SK-N-SH treated with all-trans-retinoic acid at 6 μM for 48 hours (cell line): ENCODE results near the gene PALLD.

ENCODE experiments used
- ATAC-seq: fragments of 200-7000 bp; cut with Tn5 transposase; 3 replicates; pipeline ENCODE4 v1.9.1; 2020; ENCODE audit warnings: mild to moderate bottlenecking, moderate library complexity
- ARNTL ChIP-seq: fragments of 450-650 bp; formaldehyde crosslinking; IDR thresholded peaks from 2 replicates; pipeline ENCODE4 v1.5.0; 2020; ENCODE audit warnings: low read depth, mild to moderate bottlenecking, moderate library complexity, borderline replicate concordance
- BACH2 ChIP-seq: fragments of 250-450 bp; sonication (Bioruptor Pico); IDR thresholded peaks from 2 replicates; pipeline ENCODE4 v1.9.0; 2021; ENCODE audit warnings: mild to moderate bottlenecking, borderline replicate concordance
- CSDC2 ChIP-seq: fragments of 250-450 bp; sonication (Bioruptor Pico); IDR thresholded peaks from 2 replicates; pipeline ENCODE4 v1.5.0; 2020; ENCODE audit warnings: mild to moderate bottlenecking, moderate library complexity
- ESRRG ChIP-seq: fragments of 250-450 bp; sonication (Bioruptor Pico); IDR thresholded peaks from 2 replicates; pipeline ENCODE4 v1.6.1; 2021; ENCODE audit warnings: mild to moderate bottlenecking
- GLIS3 ChIP-seq: fragments of 250-450 bp; sonication (Bioruptor Pico); IDR thresholded peaks from 2 replicates; pipeline ENCODE4 v1.5.0; 2020; ENCODE audit warnings: mild to moderate bottlenecking, moderate library complexity
- ISL1 ChIP-seq: fragments of 250-450 bp; sonication (Bioruptor Pico); IDR thresholded peaks from 2 replicates; pipeline ENCODE4 v2.1.2; 2022; ENCODE audit warnings: mild to moderate bottlenecking, moderate library complexity
- OSR1 ChIP-seq: fragments of 250-450 bp; sonication (Bioruptor Pico); IDR thresholded peaks from 2 replicates; pipeline ENCODE4 v1.8.0; 2022; ENCODE audit warnings: moderate library complexity, mild to moderate bottlenecking, inconsistent platforms
- PPARA ChIP-seq: fragments of 250-450 bp; sonication (Bioruptor Pico); IDR thresholded peaks from 2 replicates; pipeline ENCODE4 v1.5.0; 2020; ENCODE audit warnings: mild to moderate bottlenecking, borderline replicate concordance
- RARB ChIP-seq: fragments of 250-450 bp; sonication (Bioruptor Pico); IDR thresholded peaks from 2 replicates; pipeline ENCODE4 v1.8.0; 2021; ENCODE audit warnings: mild to moderate bottlenecking, moderate library complexity
- SNAI2 ChIP-seq: fragments of 250-450 bp; sonication (Bioruptor Pico); IDR thresholded peaks from 2 replicates; pipeline ENCODE4 v1.5.0; 2020; ENCODE audit warnings: mild to moderate bottlenecking, moderate library complexity
- TCF4 ChIP-seq: fragments of 250-450 bp; sonication (Bioruptor Pico); IDR thresholded peaks from 2 replicates; pipeline ENCODE4 v1.8.0; 2021; ENCODE audit warnings: mild to moderate bottlenecking, moderate library complexity, borderline replicate concordance
- TOX ChIP-seq: fragments of 250-450 bp; sonication (Bioruptor Pico); IDR thresholded peaks from 2 replicates; pipeline ENCODE4 v1.8.0; 2021; ENCODE audit warnings: mild to moderate bottlenecking, moderate library complexity, borderline replicate concordance
- ZFP3 ChIP-seq: fragments of 250-450 bp; sonication (Bioruptor Pico); IDR thresholded peaks from 2 replicates; pipeline ENCODE4 v1.5.0; 2020; ENCODE audit warnings: mild to moderate bottlenecking, moderate library complexity
- ZFP30 ChIP-seq: fragments of 450-650 bp; formaldehyde crosslinking; IDR thresholded peaks from 2 replicates; pipeline ENCODE4 v1.5.0; 2022; ENCODE audit warnings: mild to moderate bottlenecking, moderate library complexity
- ZNF70 ChIP-seq: fragments of 450-650 bp; formaldehyde crosslinking; IDR thresholded peaks from 2 replicates; pipeline ENCODE4 v1.5.0; 2020; ENCODE audit warnings: mild to moderate bottlenecking, moderate library complexity
- ZNF8 ChIP-seq: fragments of 450-650 bp; formaldehyde crosslinking; IDR thresholded peaks from 2 replicates; pipeline ENCODE4 v1.5.0; 2020; ENCODE audit warnings: mild to moderate bottlenecking, moderate library complexity
- TF ChIP-seq, protein P1 (sequence below): fragments of 250-450 bp; sonication (Bioruptor Pico); IDR thresholded peaks from 2 replicates; pipeline ENCODE4 v1.5.0; 2020; ENCODE audit warnings: mild to moderate bottlenecking, moderate library complexity
- TF ChIP-seq, protein P2 (sequence below): fragments of 250-450 bp; sonication (Bioruptor Pico); IDR thresholded peaks from 2 replicates; pipeline ENCODE4 v1.8.0; 2020; ENCODE audit warnings: mild to moderate bottlenecking, moderate library complexity, borderline replicate concordance
- TF ChIP-seq, protein P3 (sequence below): fragments of 250-450 bp; sonication (Bioruptor Pico); IDR thresholded peaks from 2 replicates; pipeline ENCODE4 v1.5.1; 2020; ENCODE audit warnings: low read depth, mild to moderate bottlenecking, moderate library complexity
- TF ChIP-seq, protein P4 (sequence below): fragments of 250-450 bp; sonication (Bioruptor Pico); IDR thresholded peaks from 2 replicates; pipeline ENCODE4 v1.8.0; 2021; ENCODE audit warnings: low read depth, mild to moderate bottlenecking, moderate library complexity, borderline replicate concordance
- TF ChIP-seq, protein P5 (sequence below): fragments of 250-450 bp; sonication (Bioruptor Pico); IDR thresholded peaks from 2 replicates; pipeline ENCODE4 v1.5.1; 2021; ENCODE audit warnings: mild to moderate bottlenecking, moderate library complexity

The PALLD gene

DNA sequence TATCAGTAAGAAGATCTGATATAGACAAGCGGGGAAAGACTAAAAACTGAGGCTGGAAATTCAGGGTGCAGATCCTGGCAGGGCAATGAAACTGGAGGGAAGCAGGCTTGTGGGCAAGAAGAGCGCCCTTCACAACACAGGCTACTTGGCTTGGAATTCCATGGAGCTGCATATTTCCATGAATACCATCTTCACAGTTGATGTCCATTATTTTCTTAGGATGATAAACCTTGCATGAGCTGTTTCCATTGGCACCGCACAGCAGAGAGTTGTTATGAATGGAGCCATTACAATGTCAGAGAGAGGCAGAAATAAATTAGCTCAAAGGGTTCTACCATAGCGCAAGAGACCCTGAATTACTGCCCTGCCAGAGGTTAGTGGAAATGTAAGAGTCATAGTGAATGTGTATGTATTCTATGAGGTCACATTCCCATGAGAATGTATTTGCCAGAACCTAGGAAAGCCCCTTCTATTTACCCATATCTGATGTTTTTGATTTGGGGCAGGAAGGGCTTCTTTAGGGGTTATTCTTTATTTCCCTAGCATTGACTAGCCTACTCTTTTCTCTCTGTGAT is 215.6 kb downstream of the PALLD start (continued):
- TF ChIP-seq, protein P1, sequence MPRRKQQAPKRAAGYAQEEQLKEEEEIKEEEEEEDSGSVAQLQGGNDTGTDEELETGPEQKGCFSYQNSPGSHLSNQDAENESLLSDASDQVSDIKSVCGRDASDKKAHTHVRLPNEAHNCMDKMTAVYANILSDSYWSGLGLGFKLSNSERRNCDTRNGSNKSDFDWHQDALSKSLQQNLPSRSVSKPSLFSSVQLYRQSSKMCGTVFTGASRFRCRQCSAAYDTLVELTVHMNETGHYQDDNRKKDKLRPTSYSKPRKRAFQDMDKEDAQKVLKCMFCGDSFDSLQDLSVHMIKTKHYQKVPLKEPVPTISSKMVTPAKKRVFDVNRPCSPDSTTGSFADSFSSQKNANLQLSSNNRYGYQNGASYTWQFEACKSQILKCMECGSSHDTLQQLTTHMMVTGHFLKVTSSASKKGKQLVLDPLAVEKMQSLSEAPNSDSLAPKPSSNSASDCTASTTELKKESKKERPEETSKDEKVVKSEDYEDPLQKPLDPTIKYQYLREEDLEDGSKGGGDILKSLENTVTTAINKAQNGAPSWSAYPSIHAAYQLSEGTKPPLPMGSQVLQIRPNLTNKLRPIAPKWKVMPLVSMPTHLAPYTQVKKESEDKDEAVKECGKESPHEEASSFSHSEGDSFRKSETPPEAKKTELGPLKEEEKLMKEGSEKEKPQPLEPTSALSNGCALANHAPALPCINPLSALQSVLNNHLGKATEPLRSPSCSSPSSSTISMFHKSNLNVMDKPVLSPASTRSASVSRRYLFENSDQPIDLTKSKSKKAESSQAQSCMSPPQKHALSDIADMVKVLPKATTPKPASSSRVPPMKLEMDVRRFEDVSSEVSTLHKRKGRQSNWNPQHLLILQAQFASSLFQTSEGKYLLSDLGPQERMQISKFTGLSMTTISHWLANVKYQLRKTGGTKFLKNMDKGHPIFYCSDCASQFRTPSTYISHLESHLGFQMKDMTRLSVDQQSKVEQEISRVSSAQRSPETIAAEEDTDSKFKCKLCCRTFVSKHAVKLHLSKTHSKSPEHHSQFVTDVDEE (CRISPR knock-in tag) = no peak
- TF ChIP-seq TCF4 (no peak), ESRRG (no peak), SNAI2 (CRISPR knock-in tag) (no peak), RARB (CRISPR knock-in tag) (no peak), ZNF70 (CRISPR knock-in tag) (no peak)

DNA sequence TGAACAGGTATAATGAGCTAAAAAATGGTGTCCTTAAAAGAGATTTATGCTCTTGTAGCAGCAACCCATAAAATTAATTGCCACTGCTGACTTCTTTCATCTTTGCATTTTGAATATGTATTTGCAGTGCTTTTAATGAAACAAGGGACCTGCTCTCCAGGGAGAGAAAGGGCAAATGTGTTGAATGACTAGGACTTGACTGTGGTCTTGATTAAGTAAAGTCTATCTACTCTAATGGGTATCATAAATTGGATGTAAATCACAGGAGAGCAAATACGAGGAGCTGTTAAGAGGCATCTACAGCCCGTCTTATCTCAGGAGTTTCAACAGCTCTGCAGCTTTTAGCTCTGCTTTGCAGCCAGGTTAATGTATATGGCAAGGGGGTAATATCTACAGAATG is 216.4 kb downstream of the PALLD start:
- TF ChIP-seq, protein P2, sequence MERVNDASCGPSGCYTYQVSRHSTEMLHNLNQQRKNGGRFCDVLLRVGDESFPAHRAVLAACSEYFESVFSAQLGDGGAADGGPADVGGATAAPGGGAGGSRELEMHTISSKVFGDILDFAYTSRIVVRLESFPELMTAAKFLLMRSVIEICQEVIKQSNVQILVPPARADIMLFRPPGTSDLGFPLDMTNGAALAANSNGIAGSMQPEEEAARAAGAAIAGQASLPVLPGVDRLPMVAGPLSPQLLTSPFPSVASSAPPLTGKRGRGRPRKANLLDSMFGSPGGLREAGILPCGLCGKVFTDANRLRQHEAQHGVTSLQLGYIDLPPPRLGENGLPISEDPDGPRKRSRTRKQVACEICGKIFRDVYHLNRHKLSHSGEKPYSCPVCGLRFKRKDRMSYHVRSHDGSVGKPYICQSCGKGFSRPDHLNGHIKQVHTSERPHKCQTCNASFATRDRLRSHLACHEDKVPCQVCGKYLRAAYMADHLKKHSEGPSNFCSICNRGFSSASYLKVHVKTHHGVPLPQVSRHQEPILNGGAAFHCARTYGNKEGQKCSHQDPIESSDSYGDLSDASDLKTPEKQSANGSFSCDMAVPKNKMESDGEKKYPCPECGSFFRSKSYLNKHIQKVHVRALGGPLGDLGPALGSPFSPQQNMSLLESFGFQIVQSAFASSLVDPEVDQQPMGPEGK (CRISPR knock-in tag) = no peak
- TF ChIP-seq, protein P3, sequence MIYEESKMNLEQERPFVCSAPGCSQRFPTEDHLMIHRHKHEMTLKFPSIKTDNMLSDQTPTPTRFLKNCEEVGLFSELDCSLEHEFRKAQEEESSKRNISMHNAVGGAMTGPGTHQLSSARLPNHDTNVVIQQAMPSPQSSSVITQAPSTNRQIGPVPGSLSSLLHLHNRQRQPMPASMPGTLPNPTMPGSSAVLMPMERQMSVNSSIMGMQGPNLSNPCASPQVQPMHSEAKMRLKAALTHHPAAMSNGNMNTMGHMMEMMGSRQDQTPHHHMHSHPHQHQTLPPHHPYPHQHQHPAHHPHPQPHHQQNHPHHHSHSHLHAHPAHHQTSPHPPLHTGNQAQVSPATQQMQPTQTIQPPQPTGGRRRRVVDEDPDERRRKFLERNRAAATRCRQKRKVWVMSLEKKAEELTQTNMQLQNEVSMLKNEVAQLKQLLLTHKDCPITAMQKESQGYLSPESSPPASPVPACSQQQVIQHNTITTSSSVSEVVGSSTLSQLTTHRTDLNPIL (CRISPR knock-in tag) = no peak
- no peak for TF ChIP-seq ESRRG
- no peak for TF ChIP-seq TCF4
- no peak for TF ChIP-seq ZNF8 (CRISPR knock-in tag)
- TF ChIP-seq TOX (CRISPR knock-in tag) = no peak
- TF ChIP-seq GLIS3 (CRISPR knock-in tag) = no peak
- no peak for TF ChIP-seq ZNF70 (CRISPR knock-in tag)
- no peak for TF ChIP-seq OSR1
- TF ChIP-seq ISL1 (CRISPR knock-in tag) = no peak
- no peak for TF ChIP-seq ZFP30
- no peak for TF ChIP-seq PPARA (CRISPR knock-in tag)
- no peak for ATAC-seq

DNA sequence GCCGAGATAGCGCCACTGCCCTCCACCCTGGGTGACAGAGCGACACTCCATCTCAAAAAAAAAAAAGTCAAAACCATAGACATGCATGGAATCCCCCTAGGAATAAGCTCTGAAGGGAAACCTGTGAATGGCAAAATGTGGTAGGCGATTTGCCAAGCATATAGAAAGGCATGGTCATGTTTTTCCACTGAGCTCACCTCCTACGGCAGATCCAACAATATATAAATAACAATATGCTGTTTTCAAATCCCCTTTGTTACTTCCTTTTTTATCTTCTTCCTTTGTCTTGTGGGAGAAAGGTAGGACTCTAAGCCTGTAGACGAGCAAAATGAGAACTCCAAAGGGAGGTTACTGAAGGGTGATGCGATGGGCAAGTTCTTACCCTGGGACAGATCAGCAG is 219.0 kb downstream of the PALLD start:
- TF ChIP-seq PPARA (CRISPR knock-in tag) (no peak), ZFP30 (no peak), ESRRG (no peak), BACH2 (CRISPR knock-in tag) (no peak), GLIS3 (CRISPR knock-in tag) (no peak), OSR1 (no peak), ARNTL (CRISPR knock-in tag) (no peak), ZNF70 (CRISPR knock-in tag) (no peak), CSDC2 (no peak), ZFP3 (CRISPR knock-in tag) (no peak)
- TF ChIP-seq, protein P1 (CRISPR knock-in tag) = no peak
- TF ChIP-seq, protein P4, sequence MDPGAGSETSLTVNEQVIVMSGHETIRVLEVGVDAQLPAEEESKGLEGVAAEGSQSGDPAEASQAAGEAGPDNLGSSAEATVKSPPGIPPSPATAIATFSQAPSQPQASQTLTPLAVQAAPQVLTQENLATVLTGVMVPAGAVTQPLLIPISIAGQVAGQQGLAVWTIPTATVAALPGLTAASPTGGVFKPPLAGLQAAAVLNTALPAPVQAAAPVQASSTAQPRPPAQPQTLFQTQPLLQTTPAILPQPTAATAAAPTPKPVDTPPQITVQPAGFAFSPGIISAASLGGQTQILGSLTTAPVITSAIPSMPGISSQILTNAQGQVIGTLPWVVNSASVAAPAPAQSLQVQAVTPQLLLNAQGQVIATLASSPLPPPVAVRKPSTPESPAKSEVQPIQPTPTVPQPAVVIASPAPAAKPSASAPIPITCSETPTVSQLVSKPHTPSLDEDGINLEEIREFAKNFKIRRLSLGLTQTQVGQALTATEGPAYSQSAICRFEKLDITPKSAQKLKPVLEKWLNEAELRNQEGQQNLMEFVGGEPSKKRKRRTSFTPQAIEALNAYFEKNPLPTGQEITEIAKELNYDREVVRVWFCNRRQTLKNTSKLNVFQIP (CRISPR knock-in tag) = no peak
- TF ChIP-seq, protein P5, sequence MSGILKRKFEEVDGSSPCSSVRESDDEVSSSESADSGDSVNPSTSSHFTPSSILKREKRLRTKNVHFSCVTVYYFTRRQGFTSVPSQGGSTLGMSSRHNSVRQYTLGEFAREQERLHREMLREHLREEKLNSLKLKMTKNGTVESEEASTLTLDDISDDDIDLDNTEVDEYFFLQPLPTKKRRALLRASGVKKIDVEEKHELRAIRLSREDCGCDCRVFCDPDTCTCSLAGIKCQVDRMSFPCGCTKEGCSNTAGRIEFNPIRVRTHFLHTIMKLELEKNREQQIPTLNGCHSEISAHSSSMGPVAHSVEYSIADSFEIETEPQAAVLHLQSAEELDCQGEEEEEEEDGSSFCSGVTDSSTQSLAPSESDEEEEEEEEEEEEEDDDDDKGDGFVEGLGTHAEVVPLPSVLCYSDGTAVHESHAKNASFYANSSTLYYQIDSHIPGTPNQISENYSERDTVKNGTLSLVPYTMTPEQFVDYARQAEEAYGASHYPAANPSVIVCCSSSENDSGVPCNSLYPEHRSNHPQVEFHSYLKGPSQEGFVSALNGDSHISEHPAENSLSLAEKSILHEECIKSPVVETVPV = no peak
- TF ChIP-seq, protein P3 (CRISPR knock-in tag) = no peak
- no peak for ATAC-seq
